Umbilical cord (tissue), 2 donors: ENCODE results near the gene NFYA. TPM values are rescaled to one million over a fixed set of nuclear protein-coding genes. Genes with fewer than 3 reads are reported as not detected.

Experiments
- DNase-seq: peaks from one replicate; pipeline ENCODE4 v3.0.0-alpha.2; 2015; ENCODE audit warnings: low spot score
- total RNA-seq: library from RNA; depleted of rRNA; stranded (reverse); fragments of >200 nt; gene quantifications from one replicate; pipeline ENCODE4 v1.2.3, GENCODE V29; 2014; ENCODE audit warnings: low replicate concordance; ENCODE audit not compliant: insufficient read depth

Gene NFYA
- total RNA-seq, 1 donor from 2014 or later, result 15.9 TPM

GRCh38 chr6:41046084-41046483 is 26.7 kb upstream of the NFYA start:
- DNase-seq, result no peak

- no peak for DNase-seq
Observed at GRCh38 chr6:41047306-41047705, 25.5 kb upstream of the NFYA start.

- DNase-seq, result no peak
Observed at GRCh38 chr6:41047745-41048732, 24.7 kb upstream of the NFYA start.

- DNase-seq, result peak; percentile 86
Observed at GRCh38 chr6:41049521-41049920, 23.3 kb upstream of the NFYA start.

GRCh38 chr6:41049955-41050354 is 22.8 kb upstream of the NFYA start:
- DNase-seq, result no peak

GRCh38 chr6:41050536-41050935 is 22.2 kb upstream of the NFYA start:
- no peak for DNase-seq

GRCh38 chr6:41051873-41052272 is 20.9 kb upstream of the NFYA start:
- DNase-seq, result no peak

GRCh38 chr6:41053041-41053440 is 19.7 kb upstream of the NFYA start, which contains the start of gene APOBEC2:
TSS of gene APOBEC2 (plus strand) at chr6:41053202. CDS start at chr6:41053348, 146 bp downstream.
- DNase-seq, result no peak

GRCh38 chr6:41054511-41054910 is 18.3 kb upstream of the NFYA start:
- no peak for DNase-seq

GRCh38 chr6:41055149-41055548 is 17.6 kb upstream of the NFYA start:
- DNase-seq, result no peak

- DNase-seq, result no peak
Observed at GRCh38 chr6:41056768-41057490, 15.8 kb upstream of the NFYA start.

GRCh38 chr6:41058783-41059181 is 14.0 kb upstream of the NFYA start:
- DNase-seq, result no peak

GRCh38 chr6:41059556-41059955 is 13.2 kb upstream of the NFYA start:
- no peak for DNase-seq

- DNase-seq, result no peak
Observed at GRCh38 chr6:41061196-41061726, 11.5 kb upstream of the NFYA start.

- DNase-seq, result no peak
Observed at GRCh38 chr6:41062056-41062455, 10.7 kb upstream of the NFYA start.

- no peak for DNase-seq
Observed at GRCh38 chr6:41063884-41064285, 8.9 kb upstream of the NFYA start.

- DNase-seq, result no peak
Observed at GRCh38 chr6:41064841-41065240, 7.9 kb upstream of the NFYA start.

- DNase-seq, result no peak
Observed at GRCh38 chr6:41065550-41066026, 7.2 kb upstream of the NFYA start.

- DNase-seq, result peak; percentile 86
Observed at GRCh38 chr6:41066867-41067304, 5.9 kb upstream of the NFYA start.

GRCh38 chr6:41071501-41071922 is 1.3 kb upstream of the NFYA start:
- DNase-seq, result no peak

- DNase-seq, result peak; percentile 100
Observed at GRCh38 chr6:41071923-41072835, 595 bp upstream of the NFYA start, which contains the start of gene OARD1. TSS of gene OARD1 (minus strand) at chr6:41072356. CDS start at chr6:41071634, 722 bp downstream.
